ENCODE measurements around the gene ABCC9. TPM values are rescaled to one million over a fixed set of nuclear protein-coding genes. Genes with fewer than 3 reads are reported as not detected.

Gene ABCC9
- total and polyA plus RNA-seq, 12 donors, result 2.1 to 35.0 (median 18.5) TPM

DNA sequence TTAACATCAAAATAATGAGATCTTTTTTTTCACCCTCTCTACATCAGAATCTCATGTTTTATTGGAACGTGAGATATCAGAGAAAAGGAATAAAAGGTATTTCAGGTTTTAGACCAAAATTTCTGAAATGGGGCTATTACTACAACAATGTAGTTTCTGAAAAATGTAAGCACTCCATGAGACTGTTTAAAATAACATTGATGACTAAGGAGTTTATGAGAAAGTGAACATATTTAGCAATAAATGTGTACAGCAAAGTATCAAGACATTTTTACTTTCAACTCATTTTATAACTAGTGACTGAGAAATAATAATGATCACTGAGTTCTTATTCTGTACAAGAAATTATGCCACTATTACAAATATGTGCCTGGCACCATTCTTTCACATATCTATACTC, 39.3 kb upstream of the ABCC9 start:
- H3K27ac ChIP-seq, result no peak overlapping the region
- H3K9me3 ChIP-seq (replicated peaks in 1 of 3), result no peaks in the 10 kb centered on the region
- WGBS, 4 donors, result 69 to 89% (median 84%) methylated on average over 1 of the region's 1 CpG
- no peaks in the 10 kb centered on the region for H3K4me1 ChIP-seq (replicated peaks in 1 of 2)
- no peak overlapping the region for H3K4me3 ChIP-seq
- intact Hi-C loops (cut with DNase I), result no loop called here
- no peaks in the 10 kb centered on the region for H3K36me3 ChIP-seq (replicated peaks in 1 of 2)
- DNase-seq, result no peak
- TF ChIP-seq, protein P1, sequence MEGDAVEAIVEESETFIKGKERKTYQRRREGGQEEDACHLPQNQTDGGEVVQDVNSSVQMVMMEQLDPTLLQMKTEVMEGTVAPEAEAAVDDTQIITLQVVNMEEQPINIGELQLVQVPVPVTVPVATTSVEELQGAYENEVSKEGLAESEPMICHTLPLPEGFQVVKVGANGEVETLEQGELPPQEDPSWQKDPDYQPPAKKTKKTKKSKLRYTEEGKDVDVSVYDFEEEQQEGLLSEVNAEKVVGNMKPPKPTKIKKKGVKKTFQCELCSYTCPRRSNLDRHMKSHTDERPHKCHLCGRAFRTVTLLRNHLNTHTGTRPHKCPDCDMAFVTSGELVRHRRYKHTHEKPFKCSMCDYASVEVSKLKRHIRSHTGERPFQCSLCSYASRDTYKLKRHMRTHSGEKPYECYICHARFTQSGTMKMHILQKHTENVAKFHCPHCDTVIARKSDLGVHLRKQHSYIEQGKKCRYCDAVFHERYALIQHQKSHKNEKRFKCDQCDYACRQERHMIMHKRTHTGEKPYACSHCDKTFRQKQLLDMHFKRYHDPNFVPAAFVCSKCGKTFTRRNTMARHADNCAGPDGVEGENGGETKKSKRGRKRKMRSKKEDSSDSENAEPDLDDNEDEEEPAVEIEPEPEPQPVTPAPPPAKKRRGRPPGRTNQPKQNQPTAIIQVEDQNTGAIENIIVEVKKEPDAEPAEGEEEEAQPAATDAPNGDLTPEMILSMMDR (IDR thresholded peaks at IDR 0.05), result no peak
- no peak for TF ChIP-seq POLR2A (IDR thresholded peaks at IDR 0.05)
- no peaks in the 10 kb centered on the region for H3K27me3 ChIP-seq

DNA sequence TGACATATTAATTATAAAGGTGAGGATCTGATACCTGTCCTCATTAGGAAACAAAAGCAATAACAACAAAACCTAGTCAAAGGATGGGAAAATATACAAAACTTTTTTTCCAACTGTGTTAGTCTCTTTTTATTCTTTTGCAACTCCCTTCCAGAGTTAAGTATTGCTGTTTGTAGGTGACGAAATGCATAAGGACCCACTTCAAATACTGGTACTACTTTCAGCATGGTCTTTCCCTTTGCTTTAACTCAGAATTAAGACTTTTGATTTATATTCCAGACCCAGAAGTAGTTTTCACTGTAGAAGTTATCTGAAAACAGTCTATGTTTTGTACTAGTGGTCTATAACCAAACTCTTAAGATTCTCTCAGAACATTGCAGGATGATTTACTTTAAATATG, 34.1 kb upstream of the ABCC9 start:
- Histone ChIP-seq H3K36me3 (replicated peaks in 1 of 2) (no peaks in the 10 kb centered on the region), H3K27ac (no peak overlapping the region), H3K4me3 (no peak overlapping the region), H3K9me3 (replicated peaks in 1 of 3) (no peaks in the 10 kb centered on the region), H3K4me1 (replicated peaks in 1 of 2) (no peaks in the 10 kb centered on the region), H3K27me3 (no peaks in the 10 kb centered on the region)
- intact Hi-C loops (cut with DNase I), result no loop called here
- TF ChIP-seq, protein P1 (IDR thresholded peaks at IDR 0.05), result no peak
- no peak for TF ChIP-seq POLR2A (IDR thresholded peaks at IDR 0.05)
- DNase-seq, result no peak
- WGBS, 4 donors, result 78 to 89% (median 81%) methylated on average over 1 of the region's 1 CpG

DNA sequence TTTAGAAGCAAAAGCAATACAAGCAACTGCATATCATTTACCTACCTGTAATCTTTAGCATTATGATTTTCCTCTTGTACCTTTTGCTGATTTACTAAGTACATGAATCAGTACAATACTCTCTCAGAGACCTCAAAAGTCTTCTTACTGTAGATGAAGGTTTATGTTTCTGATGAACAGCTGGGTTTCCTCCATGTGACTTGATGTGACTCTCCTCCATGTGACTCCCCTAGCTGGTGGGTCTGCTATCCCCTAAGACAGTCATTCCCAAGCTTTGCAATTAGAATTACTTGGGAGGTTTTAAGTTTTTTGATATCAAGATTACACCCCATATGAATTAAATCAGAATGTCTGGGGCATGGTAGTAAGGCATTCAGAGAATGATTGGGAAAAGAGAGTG, 32.0 kb upstream of the ABCC9 start:
- Histone ChIP-seq H3K27ac (no peak overlapping the region), H3K27me3 (no peaks in the 10 kb centered on the region), H3K4me1 (replicated peaks in 1 of 2) (no peaks in the 10 kb centered on the region), H3K9me3 (replicated peaks in 1 of 3) (no peaks in the 10 kb centered on the region), H3K4me3 (no peak overlapping the region), H3K36me3 (replicated peaks in 1 of 2) (no peaks in the 10 kb centered on the region)
- DNase-seq, result no peak
- TF ChIP-seq POLR2A (IDR thresholded peaks at IDR 0.05), result no peak
- TF ChIP-seq, protein P1 (IDR thresholded peaks at IDR 0.05), result no peak
- intact Hi-C loops (cut with DNase I), result no loop called here

DNA sequence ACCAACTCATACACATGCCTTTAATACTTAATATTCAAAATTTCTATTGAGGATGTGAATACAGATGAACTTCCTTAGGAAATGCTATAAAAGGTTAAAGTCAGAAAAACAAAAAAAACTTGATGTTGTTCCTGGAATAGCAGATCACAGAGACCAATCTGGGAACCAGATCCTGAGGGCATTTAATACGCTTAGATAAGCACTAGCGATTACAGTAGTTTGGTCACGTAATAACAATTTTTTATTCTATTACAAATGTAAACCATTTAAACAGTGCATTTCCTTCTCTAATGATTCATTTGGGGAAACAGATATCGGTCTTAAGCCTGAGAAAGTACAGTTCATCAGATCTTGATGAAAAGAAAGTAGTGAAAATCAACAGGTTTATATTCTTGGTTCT, 30.8 kb upstream of the ABCC9 start:
- H3K36me3 ChIP-seq (replicated peaks in 1 of 2), result no peaks in the 10 kb centered on the region
- no peak overlapping the region for H3K4me3 ChIP-seq
- no peak for DNase-seq
- no peak overlapping the region for H3K27ac ChIP-seq
- 60 to 76% (median 69%) methylated on average over 4 of the region's 4 CpGs for WGBS, 4 donors
- no peak for TF ChIP-seq POLR2A (IDR thresholded peaks at IDR 0.05)
- TF ChIP-seq, protein P1 (IDR thresholded peaks at IDR 0.05), result no peak
- no peaks in the 10 kb centered on the region for H3K9me3 ChIP-seq (replicated peaks in 1 of 3)
- no peaks in the 10 kb centered on the region for H3K4me1 ChIP-seq (replicated peaks in 1 of 2)
- intact Hi-C loops (cut with DNase I), result no loop called here
- H3K27me3 ChIP-seq, result no peaks in the 10 kb centered on the region
